NCI-H1417 treated with DMSO at 0.1 percent for 48 hours (cell line): Measurements from ENCODE around the gene GOLGA1.

Experiments
- DNase-seq: peaks from one replicate; lab custom pipeline; 2025; lab: John Stamatoyannopoulos, UW

Gene GOLGA1

DNA sequence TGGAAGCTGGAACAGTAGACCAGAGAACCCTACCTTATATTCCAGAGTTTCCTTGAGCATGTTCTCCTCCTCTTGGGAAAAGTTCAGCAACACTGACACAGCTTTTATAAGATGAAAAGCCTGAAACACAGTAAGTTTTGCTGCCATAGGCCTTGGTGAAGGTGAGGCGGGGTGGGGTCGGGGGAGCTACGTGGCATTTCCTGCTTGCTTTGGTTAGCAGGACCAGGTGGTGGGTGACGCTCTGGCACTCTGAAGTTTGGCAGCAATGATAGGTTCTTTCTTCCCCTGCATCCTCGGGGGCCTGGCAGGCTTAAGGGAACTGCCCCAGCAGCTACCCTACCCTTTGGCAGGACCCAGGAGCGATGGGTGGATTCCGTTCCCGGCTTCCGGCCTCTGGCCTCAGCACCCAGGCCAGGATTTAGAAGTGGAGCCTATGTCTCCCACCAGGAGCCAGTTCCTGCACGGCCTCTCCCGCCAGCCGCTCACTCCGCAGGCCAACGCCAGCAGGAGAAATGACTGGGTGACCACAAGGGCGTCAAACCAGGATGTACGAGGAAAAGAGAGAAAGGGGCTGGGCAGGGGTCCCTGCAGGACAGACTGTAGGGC is 59.6 kb downstream of the GOLGA1 start:
- DNase-seq = no peak

DNA sequence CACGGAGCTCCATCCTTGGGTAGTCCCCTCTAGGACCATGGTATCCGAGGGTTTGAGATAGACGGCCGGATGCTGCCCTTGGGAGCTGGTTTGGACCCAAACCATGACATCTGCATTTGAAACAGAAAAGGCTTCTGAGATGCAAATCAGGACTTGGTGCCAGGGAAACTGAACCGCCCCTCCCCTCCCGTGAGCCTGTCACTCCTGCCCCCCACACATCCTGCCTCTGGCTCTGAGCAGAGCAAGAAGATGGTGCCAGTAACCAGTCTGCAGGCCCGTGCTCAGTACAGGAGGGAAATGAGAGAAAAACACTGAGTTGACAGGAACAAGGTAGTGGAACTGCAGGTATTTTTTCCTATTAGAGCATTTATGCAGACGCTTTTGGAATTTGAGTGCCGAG is 60.4 kb downstream of the GOLGA1 start:
- no peak for DNase-seq

- no peak for DNase-seq
Observed at GRCh38 chr9:124879226-124879625, 61.7 kb downstream of the GOLGA1 start.

DNA sequence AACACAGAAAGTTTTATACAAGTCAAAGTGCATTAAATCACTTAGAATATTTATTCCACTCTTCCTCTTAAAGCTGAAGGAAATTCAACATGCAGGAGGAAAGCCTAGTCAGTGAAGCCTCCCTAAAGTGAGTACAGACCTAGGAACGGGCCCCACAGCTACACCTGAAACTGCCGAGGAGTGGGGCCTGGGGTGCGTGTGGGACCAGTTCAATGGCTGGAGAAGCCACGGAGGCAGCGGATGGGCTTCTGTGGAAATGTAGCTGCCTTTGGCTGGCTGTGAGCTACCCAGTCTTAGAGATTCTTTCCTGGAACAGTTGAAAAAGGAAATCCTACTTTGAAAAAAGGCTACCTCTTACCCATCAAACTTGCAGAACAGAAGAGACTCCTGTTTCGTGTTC is 62.4 kb downstream of the GOLGA1 start:
- DNase-seq = no peak

- no peak for DNase-seq
Observed at GRCh38 chr9:124878021-124878420, 62.9 kb downstream of the GOLGA1 start.

DNA sequence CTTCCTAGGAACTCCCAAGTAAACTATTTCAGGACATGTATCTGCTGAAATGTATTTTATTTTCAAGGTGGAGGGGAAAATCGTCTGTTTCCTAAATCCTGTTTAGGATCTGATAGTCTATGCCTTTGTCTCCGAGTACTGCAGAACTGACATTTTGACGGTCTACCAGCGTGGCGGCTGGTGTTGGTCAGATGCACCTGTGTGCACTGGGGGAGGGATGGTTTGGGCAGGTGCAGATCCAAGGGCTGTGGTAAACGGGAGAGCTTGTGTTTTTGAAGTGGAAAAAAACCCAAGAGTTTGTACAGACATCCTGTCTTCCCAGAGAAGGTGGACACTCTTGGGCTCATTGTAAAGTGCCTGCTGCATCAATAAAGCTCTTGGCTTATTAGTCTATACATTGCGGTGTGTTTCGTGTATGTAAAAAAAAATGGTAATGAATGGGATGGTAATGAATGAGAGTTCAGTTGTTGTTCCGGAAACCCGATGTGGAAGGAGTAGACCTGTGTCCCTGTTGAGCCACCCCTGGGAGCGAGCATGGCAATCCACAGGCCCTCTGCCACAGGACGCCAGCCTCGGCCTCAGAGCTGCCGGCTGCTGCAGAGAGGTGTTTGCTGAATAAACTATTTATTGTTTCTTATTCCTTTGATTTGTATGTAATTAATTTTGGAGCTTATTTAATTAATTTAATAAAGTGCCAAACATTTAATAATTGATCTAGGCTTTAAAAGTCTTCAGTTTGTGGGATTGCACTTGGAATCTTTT is 63.7 kb downstream of the GOLGA1 start:
- no peak for DNase-seq

- DNase-seq = no peak
Observed at GRCh38 chr9:124875501-124875900, 65.4 kb downstream of the GOLGA1 start.

DNA sequence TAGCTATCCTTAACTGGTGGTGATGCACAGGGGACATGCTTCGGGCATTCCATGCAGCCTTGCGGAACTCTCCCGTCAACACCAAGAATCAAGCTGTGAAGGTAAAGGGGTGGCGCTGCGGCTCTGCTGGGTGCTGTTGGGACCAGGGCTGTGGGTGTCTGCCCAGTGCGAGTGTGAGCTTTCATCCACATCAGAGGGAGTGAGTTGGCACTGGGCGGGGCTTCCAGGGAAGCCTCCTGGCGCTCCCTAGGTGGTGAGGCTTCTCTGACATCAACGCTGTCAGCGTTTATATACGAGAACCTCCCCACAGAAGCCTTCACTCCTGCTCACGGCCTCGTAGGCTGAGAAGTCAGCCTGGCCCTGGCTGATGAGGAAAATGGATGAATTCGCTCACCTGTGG is 67.2 kb downstream of the GOLGA1 start:
- no peak for DNase-seq

- DNase-seq = no peak
Observed at GRCh38 chr9:124871156-124871561, 69.7 kb downstream of the GOLGA1 start.

GRCh38 chr9:124870723-124871122 is 70.2 kb downstream of the GOLGA1 start:
- no peak for DNase-seq

- DNase-seq = no peak
Observed at GRCh38 chr9:124869986-124870560, 70.8 kb downstream of the GOLGA1 start.

GRCh38 chr9:124869466-124869985 is 71.4 kb downstream of the GOLGA1 start:
- no peak for DNase-seq

DNA sequence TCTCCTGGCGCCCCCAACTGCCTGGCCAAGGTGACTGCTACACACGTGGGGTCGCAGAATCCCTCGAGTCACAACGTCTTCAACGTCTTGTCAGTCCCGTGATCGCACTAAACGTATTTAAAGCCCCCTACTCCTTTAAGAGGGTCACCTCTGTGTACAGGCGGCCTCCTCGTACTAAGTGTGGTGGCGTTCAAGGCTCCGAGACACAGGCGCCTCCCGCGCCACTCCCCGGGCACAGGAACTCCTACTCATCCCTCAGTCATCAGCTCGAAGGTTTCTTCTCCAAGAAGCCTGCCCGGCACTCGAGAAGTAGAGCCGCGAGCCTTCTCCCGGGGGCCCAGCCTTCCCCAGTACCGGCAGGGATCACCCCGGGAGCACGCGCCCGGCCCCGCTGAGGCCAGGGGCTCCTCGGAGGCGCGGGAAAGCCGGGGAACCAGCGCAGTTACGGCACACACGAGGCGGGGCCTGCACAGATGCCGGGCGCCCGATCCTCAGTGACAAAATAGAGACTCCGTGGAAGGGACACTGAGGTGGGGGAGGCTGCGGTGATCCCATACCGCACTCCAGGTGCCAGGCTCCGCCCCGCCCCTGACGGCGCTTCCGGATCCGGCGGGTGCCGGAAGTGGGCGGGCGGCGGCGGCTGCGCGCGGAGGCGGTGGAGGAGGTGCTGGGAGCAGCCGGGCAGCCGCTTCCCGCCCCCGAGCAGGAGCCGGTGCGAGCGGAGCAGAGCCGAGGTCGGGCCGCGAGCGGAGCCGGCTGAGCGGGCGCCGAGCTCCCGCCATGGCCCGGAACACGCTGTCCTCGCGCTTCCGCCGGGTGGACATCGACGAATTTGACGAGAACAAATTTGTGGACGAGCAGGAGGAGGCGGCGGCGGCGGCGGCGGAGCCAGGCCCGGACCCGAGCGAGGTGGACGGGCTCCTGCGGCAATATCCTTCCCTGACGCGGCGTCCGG is 72.1 kb downstream of the GOLGA1 start:
- peak; percentile 54 for DNase-seq

DNA sequence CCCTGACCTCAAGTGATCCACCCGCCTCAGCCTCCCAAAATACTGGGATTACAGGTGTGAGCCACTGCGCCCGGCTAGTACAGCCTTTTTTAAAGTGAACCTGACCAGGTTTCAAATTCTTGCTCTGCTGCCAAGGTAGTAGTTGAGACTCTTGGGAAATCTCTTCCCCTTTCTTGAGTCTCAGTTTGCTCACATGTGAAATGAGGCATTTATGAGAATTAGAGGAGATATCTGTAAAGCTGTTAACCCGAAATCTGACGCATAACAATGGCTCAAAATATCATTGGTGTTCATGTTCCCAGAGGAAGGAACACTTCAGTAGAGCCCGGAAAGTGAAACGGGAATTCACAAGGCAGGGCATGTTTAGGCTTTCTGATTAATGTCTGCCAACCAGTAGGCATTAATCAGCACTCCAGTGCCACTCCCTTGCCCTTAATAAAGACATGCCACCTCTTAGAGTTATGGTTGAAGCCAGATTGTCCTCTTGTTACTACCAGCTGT is 77.5 kb downstream of the GOLGA1 start:
- no peak for DNase-seq

- DNase-seq = peak; percentile 68
Observed at GRCh38 chr9:124861342-124862229, 79.3 kb downstream of the GOLGA1 start, which contains the start of the genes ARPC5L and RPL35. TSS of gene ARPC5L (plus strand) at chr9:124862130. CDS start at chr9:124869291, 7,161 bp downstream. TSS of gene RPL35 (minus strand) at chr9:124861957. CDS start at chr9:124861912, 45 bp downstream.

DNA sequence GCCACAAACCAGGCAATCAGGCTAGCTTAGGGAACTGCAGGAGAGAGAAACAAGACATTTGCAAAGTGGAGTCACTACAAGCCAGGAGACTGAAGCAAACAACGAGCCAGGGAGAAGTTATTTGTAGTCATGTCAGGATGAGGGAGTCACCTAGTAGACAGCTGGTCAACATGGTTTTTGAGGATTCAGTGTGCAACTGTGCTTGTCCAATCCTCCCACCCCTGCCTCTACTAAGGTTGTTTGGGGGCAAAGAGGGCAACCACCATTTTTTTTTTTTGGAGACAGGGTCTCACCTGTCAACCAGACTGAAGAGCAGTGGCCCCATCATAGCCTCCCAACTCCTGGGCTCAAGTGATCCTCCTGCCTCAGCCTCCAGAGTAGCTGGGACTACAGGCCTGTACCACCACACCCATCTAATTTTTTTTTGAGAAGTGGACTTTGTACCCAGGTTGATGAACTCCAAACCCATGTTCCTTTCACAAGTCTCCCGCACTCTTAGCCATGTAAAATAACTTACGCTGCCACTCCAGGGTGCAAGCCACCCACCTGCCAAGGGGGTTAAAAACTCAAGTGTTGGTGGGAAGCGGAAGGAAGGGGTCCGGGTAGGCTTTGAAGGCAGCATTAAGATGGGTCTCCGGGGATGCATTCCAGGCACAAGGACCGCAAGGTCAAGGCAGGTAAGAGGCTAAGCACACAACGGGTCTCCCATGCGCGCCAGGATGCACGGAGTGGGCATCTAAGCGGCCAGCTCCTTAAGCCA is 80.1 kb downstream of the GOLGA1 start:
- DNase-seq = no peak

DNA sequence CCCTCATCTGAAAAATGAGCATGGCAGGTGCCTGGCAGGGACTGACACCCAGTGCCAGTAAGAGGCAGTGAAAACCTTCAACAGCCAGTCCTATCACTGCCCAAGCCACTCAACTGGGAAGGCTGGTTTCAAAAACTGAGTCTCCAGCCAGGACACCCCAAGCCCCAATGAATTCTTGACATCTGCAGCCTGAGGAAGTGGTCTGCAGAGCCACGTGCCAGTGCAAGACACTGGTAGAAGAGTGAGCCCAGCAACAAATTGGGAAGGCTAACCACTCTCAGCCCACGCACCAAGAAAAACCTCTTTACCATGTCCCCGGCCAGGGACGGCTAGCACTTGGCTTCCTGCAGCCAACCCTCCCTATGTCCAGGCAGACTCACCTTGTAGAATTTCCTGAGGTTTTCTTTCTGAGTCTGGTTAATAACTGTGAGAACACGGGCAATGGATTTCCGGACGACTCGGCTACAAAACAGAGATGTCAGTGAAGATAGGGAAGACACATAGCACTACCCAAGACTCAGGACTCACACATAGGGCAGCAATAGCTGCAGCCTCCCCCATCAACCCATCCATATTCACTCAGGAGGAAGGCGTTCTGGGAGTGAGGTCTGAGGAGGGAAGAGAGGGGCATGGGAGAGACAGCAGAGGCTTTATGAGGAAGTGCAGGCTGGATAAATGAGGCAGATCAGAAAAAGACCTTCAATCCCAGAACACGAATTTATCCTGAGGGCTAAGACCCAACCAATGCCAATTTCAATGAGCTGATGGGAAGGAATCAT is 80.9 kb downstream of the GOLGA1 start:
- DNase-seq = no peak

- no peak for DNase-seq
Observed at GRCh38 chr9:124858330-124859046, 82.4 kb downstream of the GOLGA1 start.
